NK-92 treated with Interleukin-12 subunit alpha and Interleukin-12 subunit beta, amount 100 ng/mL, for 24 hours (cell line): ENCODE data around the gene ASIC1.
A peak's percentile ranks its signal among the peaks of the same experiment; 100 is the strongest.

ENCODE experiments used
- DNase-seq: peaks from one replicate; lab custom pipeline; 2025; lab: John Stamatoyannopoulos, UW

Gene ASIC1

DNA sequence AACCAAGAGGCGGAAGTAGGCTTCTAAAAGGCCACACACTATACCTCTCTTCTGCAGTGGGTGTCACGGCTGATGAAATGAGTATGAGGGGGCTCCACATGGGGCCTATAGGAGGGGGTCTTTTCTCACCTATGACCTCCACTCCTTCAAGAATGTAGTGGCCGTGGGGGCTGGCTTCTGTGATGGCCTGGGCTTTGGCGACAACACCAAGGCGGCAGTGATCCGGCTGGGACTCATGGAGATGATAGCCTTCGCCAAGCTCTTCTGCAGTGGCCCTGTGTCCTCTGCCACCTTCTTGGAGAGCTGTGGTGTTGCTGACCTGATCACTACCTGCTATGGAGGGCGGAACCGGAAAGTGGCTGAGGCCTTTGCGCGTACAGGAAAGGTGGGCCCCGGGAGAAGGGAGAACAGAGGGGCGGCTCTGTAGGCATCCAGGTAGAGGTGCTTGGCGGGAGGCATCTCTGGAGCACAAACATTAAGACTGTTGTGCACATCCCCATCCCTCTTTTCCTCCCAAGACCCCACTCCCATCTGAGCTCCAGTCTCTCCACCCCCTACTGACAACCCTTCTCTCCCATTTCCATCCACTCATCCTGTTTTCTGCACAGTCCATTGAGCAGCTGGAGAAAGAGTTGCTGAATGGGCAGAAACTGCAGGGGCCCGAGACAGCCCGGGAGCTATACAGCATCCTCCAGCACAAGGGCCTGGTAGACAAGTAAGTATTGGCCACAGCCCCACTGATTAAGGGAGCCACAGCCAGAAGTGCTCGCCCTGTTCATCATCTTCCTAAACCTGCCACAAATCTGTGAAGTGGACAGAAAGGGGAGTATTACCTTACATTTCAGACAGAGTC, 50.2 kb downstream of the ASIC1 start:
- DNase-seq: no peak

DNA sequence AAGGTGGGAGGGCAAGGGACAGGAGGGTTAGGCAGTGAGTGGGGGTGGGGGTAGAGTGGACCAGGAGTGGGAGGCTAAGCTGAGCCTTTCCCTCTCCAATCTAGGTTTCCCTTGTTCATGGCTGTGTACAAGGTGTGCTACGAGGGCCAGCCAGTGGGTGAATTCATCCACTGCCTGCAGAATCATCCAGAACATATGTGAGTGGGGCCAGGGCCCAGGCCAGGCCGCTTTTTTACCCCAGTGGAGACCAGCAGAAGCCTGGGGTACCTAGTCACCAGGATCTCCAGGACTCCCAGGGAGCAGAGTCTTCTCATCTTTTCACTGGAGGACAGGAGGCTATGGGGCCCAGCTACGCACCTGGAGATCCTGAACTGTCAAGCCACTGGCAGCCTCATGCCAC, 51.9 kb downstream of the ASIC1 start:
- DNase-seq: no peak

DNA sequence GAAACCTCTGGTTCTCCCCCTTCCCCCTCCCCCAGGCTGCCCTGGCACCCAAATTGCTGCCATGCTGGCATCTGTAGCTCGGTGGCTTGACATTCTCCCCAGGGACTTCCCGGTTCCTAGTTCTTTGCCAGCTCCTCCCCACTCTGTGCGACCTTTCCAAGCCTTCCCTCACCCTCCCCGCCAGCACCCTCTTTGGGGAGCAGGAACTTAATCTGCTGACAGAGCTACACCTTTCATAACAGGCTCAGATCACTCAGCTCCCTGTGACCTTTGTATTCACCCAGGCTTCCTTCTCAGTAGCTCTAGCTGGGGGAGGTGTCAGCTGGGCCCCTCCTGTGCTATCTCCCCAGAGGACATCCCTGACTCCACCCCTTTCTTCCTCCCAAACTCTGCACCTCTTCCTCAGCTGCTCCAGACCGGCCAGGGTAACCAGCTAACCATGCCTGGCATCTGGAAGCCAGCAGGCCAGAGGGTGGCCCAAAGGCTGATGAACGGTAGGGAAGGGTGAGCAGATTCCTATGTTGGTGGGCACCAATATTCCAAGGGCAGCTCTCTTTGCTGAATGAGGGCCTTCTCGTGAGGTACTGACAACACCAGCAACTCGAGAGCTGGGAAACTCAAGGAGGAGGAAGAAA, 52.8 kb downstream of the ASIC1 start:
- no peak for DNase-seq

DNA sequence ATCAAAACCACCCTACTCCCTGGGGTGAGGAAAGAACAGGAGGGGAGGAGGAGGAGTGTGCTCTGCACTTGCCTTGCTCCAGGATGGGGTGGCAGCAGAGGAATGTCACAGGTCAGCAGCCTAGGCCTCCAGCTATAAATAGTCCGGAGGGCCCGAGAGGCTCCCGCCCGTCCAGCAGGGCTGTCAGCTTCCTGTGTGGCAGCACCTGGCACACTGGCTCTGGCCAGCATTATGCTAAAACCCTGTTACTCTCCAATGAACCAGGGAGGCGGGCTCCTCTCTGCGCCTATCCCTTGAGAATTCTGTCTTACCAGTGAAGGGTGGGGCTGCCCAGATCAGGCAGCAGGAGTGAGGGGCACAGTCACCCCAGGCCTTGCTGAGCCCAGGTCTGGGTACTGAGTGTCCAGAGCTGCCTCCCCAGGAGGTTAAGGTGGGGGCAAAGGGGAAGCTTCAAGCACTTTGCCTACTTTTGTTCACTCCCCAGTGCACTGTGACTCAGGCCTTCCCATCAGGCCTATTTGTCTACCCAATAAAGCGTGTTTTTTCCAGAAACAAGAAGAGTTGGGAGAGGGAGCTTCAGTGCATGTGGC, 53.5 kb downstream of the ASIC1 start:
- DNase-seq: no peak

DNA sequence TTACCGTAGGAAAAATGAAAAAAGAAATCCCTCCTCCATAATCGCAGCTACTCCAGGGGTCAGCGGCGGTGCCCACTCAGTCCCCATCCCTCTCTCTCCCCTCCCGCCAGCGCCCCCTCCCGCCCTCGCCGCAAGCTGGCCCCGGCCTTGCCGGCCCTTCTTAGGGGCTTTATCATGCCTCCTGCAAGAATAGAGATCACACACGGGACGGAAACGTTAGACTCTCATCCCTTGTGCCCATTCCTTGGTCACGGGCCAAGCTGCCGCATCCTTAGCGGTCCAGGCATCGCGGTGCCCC, 53.9 kb downstream of the ASIC1 start:
- DNase-seq: no peak

DNA sequence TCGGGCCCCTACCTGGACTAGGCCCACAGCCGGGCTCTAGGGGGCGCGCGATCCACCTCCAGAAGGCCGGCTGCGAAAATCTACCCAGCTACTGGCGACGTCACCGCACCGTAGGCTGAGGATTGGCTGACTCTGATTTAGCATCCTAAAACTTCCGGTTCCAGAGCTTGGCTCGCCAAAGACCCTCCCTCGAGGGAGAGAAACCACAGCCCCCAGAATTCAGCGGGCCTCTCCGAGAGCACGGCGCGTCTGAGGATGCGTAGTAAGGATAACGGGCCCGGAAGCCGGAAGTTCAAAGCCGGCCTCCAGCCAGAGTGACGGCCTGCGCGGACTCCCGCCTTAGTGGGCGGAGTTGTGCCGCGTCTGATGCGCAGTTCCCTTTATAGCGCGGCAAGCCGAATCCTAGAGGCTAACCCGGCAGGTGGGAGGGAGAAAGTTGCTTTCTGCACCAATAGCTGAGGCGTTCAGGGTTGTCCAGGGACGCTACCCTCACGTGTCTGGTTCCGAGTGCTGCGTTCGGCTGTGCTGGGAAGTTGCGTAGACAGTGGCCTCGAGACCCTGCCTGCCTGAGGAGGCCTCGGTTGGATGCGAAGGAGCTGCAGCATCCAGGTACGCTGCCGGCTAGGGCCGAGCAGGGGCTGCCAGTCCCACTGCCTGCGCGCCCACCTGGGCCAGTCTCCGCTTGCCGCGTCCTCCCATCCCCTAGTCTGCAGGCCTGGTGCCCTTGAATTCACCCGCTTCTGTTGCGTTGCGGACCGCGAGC, 54.5 kb downstream of the ASIC1 start, which contains the start of gene COX14:
Gene COX14 (plus strand): TSS at position 544 of the 763 bp plus-strand sequence. CDS start 7,808 bp downstream, outside the sequence.
- DNase-seq: peak; percentile 95

DNA sequence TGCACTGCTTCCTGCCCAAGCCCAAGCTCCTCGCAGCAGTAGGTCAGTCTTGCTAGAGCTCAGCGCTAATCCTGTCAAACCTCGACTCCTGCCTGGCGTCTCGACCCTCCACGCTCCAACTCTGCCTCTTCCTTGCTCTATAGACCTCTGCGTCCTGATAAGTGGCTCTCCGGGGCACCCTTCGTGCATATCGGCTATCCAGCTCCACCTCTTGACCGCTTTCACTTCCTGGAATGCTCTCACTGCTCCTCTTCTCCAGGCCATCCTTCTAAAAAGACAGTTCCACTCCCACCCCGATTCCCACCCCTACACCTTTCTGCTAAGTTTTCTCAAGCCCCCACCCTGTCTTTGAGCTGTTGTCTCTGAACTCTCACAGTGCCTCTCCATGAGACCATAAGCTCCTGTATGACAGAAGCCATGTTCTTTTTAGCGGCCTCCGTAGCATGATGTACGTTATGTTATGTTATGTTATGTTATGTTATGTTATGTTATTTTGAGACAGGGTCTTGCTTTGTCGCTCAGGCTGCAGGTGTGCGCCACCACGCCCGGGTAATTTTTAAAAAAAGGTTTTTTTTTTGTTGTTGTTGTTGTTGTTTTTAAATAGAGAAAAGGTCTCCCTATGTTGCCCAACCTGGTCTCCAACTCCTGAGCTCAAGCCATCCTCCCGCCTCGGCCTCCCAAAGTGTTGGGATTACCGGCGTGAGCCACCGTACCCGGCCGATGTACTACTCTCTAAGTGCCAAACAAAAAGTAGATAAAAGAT, 55.2 kb downstream of the ASIC1 start:
- DNase-seq: no peak

DNA sequence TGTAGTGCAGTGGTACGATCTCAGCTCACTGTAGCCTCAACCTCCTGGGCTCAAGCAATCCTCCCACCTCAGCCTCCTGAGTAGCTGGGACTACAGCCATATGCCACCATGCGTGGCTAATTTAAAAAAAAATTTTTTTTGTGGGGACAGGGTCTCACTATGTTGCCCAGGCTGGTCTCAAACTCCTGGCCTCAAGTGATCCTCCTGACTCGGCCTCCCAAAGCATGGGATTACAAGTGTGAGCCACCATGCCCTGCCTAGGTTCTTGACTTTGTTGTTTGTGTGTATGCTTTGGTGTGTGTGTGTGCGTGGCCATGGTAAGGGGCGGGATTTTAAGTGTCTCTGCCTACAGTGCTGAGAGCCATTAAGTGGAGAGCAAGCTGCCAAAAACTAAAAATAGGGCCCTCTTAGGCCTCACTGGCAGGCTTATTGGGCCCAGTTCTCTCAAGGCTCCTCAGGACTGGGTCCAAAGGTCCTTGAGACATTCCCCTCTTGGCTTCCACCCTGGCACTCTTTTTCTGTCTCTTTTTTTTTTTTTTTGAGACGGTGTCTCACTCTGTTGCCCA, 59.7 kb downstream of the ASIC1 start:
- no peak for DNase-seq

DNA sequence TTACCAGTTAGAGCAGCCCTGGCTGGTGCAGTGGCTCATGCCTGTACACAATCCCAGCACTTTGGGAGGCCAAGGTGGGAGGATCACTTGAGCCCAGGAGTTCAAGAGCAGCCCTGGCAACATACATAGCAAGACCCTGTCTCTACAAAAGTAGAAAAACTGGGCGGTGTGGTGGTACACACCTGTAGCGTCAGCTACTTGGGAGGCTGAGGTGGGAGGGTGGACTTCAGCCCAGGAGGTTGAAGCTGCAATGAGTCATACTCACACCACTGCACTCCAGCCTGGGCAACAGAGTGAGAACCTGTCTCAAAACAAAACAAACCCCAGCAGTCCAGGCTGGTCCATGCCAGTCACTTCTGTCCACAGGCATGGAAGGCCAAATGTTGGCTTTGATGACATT, 62.0 kb downstream of the ASIC1 start:
- no peak for DNase-seq

DNA sequence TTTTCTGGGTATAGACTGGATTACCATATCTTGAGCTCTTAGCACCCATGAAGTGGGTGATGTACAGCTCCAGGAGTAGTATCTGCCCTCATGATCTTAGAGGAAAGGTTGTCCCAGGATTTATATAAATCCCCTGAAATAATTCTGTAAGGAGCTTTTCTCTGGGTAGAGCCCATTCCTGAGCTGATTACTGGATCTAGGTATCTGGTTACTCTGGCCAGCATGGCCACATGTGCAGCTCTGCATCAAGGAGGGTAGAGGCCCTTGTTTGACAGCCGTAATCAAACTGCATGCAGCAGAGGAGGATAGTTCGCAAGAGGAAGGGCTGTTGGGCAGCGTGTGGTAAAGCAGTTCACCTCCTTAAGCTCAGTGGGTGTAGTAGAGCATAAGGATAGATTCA, 63.1 kb downstream of the ASIC1 start:
- DNase-seq: no peak

DNA sequence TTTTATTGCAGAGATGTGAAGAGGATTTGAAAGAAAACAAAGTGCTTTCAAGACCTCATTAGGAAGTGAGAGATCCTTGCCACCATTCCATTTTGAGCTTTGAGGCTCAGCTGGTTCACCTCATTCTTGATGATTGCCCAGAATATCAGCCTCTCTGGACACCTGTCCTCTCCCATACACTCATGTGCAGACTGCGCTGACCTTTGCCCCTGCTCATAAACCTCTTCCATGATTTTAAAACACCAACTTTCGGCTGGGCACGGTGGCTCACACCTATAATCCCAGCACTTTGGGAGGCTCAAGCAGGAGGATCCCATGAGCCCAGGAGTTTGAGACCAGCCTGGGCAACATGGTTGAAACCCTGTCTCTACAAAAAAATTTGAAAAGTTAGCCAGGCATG, 63.6 kb downstream of the ASIC1 start:
- no peak for DNase-seq

DNA sequence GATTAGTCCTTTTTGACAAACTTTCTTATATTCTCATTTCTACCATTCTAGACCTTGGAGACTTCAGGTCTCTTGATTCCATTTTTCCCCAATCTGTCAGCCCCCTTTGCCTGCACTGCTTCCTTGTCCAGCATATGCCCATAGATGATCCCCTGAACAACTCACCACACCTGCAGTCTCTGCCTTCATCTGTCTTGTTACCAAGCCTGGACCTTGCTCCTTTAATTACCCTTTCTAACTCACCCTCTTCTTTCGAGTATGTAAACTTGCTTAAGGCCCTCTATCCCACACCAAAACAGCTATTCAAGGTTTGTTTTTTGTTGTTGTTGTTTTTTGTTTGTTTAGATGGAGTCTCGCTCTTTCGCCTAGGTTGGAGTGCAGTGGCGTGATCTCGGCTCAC, 64.2 kb downstream of the ASIC1 start:
- DNase-seq: no peak

DNA sequence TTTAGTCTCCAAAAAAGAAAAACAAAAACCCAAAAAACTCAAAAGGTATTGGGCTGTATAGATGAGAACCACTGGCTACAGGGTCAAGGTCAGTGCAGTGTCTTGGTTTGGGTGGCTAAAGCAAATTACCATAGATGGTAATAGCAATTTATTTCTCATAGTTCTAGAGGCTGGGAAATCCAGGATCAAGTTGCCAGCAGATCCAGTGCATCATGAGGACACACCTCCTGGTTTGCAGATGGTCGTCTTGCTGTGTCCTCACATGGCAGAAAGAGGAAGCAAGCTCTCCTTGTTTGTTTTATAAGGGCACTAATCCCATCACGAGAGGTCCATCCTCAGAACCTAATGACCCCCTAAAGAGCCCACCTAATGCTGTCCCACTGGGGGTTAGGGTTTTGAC, 65.8 kb downstream of the ASIC1 start:
- DNase-seq: no peak

DNA sequence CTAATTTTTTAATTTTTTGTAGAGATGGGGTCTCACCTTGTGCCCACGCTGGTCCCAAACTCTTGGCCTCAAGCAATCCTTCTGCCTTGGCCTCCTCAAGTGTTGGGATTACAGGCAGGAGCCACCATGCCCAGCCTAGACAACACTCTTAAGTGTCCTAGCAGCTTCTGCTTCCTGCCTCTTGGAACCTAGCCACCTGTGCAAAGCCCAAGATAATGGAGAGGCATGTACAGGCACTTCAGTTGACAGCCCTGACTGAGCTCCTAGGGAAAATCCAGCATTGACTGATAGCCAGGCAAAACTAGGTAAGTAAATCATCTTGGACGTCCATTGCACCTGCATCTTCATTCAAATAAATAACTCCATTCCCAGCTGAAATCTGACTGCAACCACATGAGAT, 70.2 kb downstream of the ASIC1 start:
- no peak for DNase-seq

DNA sequence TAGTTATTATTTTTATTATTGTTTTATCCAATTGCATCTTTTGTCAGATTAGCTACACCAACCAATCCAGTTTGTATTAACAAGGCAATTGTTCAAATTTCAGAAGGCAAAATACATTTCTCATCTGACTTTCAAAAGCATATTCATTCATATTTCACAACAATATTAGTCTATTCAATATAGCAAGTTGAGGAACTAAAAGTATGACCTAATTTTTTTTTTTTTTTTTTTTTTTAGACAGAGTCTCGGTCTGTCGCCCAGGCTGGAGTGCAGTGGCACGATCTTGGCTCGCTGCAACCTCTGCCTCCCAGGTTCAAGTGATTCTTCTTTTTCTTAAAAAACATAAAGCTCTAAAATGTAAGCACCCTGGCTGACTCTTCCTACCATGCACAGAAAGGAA, 71.9 kb downstream of the ASIC1 start:
- DNase-seq: no peak

DNA sequence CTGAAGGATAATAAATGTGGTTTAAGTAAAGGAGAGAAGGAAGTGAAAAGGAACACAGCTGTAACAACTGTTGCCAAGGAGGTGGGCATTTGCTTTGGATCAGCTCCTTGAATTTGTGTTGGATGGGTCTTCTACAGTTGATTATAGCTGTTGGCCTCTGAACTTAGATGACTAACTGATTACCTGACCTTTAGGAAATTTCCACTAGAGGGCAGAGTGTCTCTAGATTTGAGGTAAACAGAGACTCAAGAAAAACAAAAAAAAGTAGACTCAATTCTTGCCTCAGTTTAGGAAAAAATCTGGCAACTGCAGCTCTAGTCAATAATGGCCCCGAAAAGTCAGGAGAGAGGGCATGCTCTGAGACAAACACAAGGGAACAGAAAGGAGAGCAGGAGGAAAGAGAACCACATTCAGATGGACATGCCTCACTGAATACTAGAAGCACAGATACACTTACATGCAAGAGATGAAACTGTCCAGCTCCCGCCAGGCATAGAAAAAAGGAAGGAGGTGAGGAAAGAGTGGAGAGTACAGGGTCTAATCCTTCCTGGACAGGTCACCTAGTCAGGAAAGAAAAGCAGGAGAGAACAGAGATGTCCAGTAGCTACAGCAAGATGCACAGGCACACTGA, 75.2 kb downstream of the ASIC1 start:
- no peak for DNase-seq
